Epithelial cell of esophagus (primary cell): ENCODE data around the gene ATF6.
A peak's percentile ranks its signal among the peaks of the same experiment; 100 is the strongest.
"Not testable (repeated sequence)": the region's sequence is repeated elsewhere in the genome, so short reads cannot be mapped to it uniquely, and the experiment has no call there.

Source experiments
- DNase-seq: peaks from one replicate; pipeline ENCODE4 v3.0.0; 2010; ENCODE audit warnings: low read depth
- H3K4me3 ChIP-seq: 2 replicates; pipeline ENCODE4 v1.5.1; 2011; ENCODE audit warnings: mild to moderate bottlenecking, low read length, control low read depth
- TF ChIP-seq, protein P1 (sequence below): IDR thresholded peaks from 2 replicates; pipeline ENCODE4 v1.5.1; 2011; ENCODE audit warnings: low read depth, mild to moderate bottlenecking, low read length, control low read depth, inconsistent platforms; ENCODE audit not compliant: insufficient read depth; ENCODE audit errors: missing control alignments

Gene ATF6

DNA sequence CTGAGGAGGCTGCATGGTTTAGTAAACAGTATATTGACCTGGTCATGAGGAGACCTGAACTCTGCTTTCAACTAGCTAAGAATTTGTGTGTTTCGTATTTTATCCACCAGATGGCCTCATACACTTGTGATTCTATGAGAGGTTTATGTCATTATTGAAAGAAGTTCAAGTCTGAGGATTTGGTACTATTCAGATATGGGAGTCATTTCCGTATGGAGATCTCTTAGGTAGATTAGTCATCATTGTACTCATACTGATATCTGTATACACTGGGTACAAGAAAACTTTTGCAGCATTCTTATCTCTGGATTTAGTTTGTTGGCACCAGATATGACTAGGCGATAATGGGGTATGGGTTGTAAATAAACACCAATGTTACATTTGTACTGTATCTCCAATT lies 26.6 kb downstream of the ATF6 start:
- DNase-seq = peak; percentile 84
- H3K4me3 ChIP-seq = no peak overlapping the region
- TF ChIP-seq, protein P1, sequence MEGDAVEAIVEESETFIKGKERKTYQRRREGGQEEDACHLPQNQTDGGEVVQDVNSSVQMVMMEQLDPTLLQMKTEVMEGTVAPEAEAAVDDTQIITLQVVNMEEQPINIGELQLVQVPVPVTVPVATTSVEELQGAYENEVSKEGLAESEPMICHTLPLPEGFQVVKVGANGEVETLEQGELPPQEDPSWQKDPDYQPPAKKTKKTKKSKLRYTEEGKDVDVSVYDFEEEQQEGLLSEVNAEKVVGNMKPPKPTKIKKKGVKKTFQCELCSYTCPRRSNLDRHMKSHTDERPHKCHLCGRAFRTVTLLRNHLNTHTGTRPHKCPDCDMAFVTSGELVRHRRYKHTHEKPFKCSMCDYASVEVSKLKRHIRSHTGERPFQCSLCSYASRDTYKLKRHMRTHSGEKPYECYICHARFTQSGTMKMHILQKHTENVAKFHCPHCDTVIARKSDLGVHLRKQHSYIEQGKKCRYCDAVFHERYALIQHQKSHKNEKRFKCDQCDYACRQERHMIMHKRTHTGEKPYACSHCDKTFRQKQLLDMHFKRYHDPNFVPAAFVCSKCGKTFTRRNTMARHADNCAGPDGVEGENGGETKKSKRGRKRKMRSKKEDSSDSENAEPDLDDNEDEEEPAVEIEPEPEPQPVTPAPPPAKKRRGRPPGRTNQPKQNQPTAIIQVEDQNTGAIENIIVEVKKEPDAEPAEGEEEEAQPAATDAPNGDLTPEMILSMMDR = peak; percentile 52

DNA sequence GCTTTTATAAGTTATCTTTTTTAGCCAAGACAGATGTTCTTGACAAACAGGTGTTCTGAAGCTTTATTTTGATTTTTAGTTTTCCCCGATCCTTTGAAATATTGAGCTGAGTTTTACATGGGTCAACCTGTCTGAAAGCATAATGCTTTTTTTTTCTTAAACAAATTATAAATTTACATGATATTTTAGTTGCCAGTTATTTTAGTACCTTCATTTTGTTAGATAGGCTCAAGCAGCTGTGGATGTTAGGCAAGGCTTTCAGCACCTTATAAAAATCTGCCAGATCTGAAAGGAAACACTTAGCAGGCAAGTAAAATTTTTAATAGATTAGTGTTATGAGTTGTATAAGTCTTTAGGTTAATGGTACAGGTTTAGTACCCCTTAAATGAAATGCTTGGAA lies 33.7 kb downstream of the ATF6 start:
- H3K4me3 ChIP-seq = no peak overlapping the region
- TF ChIP-seq, protein P1 = no peak
- no peak for DNase-seq

DNA sequence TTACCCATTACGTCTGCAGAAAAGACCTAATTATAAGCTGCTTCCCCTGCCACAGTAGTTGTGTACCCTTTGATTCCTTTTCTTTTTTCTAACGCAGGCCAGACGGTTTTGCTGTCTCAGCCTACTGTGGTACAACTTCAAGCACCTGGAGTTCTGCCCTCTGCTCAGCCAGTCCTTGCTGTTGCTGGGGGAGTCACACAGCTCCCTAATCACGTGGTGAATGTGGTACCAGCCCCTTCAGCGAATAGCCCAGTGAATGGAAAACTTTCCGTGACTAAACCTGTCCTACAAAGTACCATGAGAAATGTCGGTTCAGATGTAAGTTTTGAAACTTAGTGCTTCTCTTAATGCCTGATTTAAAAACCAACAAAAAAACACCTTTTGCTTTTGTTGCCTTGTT lies 35.8 kb downstream of the ATF6 start:
- TF ChIP-seq, protein P1 = no peak
- no peak for DNase-seq
- no peak overlapping the region for H3K4me3 ChIP-seq

DNA sequence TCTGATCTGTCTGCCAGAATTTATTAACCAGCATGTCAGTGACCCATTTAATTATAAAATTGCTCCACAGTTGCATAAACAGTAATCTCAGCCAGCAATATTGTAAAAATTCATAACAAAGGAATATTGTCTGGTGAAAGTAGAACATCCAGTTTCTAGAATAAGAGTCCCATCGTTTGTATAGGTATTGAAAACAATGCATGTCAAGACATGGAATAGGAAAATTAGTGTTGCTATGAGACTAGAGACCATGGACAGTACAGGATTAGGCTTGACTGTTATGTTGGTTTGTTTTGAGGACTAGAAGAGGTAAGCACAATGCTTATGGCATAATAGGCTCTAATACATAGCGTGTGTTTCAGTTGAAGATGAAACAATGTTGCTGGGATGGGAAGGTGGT lies 37.1 kb downstream of the ATF6 start:
- TF ChIP-seq, protein P1 = no peak
- H3K4me3 ChIP-seq = no peak overlapping the region
- peak; percentile 32 for DNase-seq

DNA sequence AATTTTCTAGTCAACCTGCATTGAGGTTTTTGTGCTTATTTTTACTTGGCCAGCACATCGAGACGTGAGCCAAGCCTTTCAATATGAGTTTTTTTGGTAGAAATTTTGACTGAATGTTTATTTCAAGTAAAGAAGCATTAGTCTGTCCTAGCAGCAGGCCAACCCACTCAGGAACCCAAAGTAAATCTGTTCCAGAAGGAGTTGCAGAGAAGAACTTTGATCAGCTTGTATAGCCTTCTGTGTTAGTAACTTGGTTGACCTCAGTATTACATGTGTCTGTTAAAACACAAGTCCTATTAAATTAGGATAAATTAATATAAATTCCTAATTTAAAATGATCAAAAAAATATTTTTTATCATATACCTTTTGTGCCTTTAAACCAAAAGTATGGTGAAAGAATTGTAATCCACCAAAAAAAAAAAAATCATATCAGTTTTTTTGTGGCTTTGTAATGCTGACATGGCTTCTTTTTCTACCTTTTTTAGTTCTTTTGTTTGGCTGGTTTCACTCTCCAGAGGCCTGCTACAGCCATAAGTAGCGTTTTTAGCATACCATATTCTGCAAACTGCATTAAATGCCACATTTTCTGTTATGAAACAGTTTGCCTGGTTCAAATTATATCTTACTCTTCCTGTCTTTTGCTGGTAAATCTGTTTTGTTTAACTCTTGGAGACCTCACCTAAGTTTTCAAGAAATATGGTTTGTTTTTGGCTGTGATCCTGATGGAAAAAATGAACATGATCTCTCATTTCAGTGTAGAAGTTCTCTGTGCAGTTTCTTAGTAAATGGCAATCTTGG lies 39.5 kb downstream of the ATF6 start:
- TF ChIP-seq, protein P1 = no peak
- no peak for DNase-seq

DNA sequence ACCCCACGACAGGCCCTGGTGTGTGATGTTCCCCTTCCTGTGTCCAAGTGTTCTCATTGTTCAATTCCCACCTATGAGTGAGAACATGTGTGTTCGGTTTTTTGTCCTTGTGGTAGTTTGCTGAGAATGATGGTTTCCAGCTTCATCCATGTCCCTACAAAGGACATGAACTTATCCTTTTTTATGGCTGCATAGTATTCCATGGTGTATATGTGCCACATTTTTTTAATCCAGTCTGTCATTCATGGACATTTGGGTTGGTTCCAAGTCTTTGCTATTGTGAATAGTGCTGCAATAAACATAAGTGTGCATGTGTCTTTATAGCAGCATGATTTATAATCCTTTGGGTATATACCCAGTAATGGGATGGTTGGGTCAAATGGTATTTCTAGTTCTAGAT lies 43.1 kb downstream of the ATF6 start:
- not testable (repeated sequence) for DNase-seq, H3K4me3 ChIP-seq

More for the DNA sequence above, 39.5 kb downstream of the ATF6 start:
- H3K4me3 ChIP-seq = no peak overlapping the region

DNA sequence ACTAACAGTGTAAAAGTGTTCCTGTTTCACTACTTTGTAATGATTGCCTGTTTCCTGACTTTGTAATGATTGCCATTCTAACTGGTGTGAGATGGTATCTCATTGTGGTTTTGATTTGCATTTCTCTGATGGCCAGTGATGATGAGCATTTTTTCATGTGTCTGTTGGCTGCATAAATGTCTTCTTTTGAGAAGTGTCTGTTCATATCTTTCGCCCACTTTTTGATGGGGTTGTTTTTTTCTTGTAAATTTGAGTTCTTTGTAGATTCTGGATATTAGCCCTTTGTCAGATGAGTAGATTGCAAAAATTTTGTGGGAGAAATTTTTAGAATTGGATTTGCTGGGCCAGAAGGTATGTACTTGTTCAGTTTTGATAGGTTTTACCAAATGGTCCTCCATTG lies 43.5 kb downstream of the ATF6 start:
- not testable (repeated sequence) for DNase-seq, H3K4me3 ChIP-seq

DNA sequence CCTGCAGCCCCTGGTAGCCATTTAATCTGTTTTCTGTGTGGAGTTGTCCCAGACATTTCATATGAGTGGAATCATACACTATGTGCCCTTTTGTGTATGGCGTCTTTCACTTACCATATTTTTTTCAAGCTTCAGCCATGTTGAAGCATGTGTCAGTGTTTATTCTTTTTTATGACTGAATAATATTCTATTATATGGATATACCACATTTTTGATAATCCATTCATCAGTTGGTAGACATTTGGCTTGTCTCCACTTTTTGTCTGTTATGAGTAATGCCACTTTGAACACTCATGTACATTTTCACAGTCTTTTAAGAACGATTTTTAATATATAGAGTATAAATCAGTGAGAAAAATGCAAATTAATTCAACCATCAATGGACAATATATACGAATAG lies 44.7 kb downstream of the ATF6 start:
- no peak overlapping the region for H3K4me3 ChIP-seq
- TF ChIP-seq, protein P1 = no peak
- DNase-seq = no peak
